Endometrial microvascular endothelial cells (primary cell): ENCODE data around the gene CSHL1. TPM values are rescaled to one million over a fixed set of nuclear protein-coding genes. Genes with fewer than 3 reads are reported as not detected.

Experiments
- in situ Hi-C: cut with HindIII; loops from 2 replicates; pipeline ENCODE4 v1.10.0; 2017; ENCODE audit warnings: low sequenced_read_pairs, low pct_unique_long_range_greater_than_20kb; ENCODE audit errors: inconsistent ontology term
- total RNA-seq: library from RNA; depleted of rRNA; stranded (reverse); fragments of >200 nt; gene quantifications from one replicate; pipeline ENCODE4 v1.2.3, GENCODE V29; 2015; ENCODE audit errors: inconsistent ontology term

CSHL1 gene
- total RNA-seq, 1 donor from 2014 or later = not detected

- in situ Hi-C loops = no loop called here
Observed at GRCh38 chr17:63941751-63942150, 30.7 kb upstream of the CSHL1 start.

DNA sequence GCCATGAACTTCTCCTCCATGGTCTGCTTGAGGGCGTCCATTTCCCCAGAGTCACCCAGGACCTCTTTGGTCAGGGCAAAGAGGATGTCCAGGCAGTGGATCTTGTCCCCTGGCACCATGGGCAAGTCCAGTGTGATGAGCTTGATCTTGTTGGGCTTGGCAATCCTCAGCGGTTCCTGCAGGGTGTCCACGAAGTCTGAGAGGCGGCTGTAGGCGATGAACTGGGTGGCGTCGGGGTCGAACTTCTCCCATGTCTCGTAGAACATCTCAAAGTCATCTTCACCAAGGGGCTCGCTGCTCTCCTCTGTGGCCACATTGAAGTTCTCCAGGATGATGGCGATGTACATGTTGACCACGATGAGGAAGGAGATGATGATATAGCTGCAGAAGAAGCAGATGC is 30.1 kb upstream of the CSHL1 start:
- in situ Hi-C loops = no loop called here

- in situ Hi-C loops = no loop called here
Observed at GRCh38 chr17:63940584-63940983, 29.5 kb upstream of the CSHL1 start.

DNA sequence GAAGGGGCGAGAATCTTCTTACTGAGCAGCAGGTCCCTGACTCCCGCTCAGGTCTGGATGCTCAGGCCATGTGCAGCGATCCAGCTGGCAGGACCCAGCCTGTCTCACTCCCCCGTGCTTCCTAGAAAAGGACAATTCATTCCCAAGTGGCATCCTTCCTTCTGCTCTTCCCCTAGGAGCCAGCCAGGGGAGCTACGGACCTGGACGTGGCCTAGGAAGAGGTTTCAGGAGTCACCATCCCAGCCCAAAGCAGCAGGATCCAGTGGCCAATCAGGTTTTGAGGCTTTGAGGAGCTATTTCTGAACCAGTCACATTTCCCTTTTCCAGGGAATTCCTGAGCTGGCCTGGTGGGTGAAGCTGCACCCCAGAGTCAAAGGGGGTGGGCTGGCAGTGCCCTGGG is 28.8 kb upstream of the CSHL1 start:
- in situ Hi-C loops = no loop called here

GRCh38 chr17:63939401-63939800 is 28.3 kb upstream of the CSHL1 start:
- in situ Hi-C loops = no loop called here

DNA sequence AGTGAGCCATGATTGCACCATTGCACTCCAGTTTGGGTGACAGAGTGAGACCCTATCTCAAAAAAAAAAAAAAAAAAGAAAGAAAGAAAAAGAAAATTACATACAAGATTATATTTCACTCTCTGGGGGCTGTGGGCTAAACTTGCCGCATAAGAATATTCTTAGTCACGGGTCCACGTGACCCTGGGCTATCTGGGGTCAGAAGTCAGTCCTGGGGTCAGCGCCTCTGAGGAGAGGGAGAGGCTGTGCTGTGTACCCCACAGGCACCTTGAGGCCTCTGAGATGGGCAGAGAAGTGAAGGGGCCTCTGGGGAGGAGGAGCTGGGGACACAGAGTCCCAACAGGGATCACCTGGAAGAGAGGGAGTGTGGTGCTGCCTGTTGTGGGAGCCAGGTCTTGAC is 26.9 kb upstream of the CSHL1 start:
- in situ Hi-C loops = no loop called here

DNA sequence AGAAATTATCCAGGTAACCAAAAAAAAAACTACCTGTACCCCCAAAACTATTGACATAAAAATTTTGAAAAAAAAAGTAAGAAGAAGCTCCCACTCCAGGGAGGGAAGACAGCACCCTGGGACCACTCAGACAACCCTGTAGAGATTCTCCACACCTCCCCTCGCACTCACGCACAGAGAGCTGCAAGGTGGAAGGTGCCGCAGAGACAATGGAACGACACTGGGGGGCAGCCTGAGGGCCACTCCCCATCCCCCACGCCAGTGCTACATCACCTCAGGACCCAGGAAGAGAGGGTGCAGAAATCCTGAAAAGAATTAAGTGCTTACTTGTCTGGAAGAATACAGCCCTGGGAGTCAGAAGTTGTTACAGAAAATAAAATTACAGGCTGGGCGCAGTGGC is 26.3 kb upstream of the CSHL1 start:
- in situ Hi-C loops = no loop called here

DNA sequence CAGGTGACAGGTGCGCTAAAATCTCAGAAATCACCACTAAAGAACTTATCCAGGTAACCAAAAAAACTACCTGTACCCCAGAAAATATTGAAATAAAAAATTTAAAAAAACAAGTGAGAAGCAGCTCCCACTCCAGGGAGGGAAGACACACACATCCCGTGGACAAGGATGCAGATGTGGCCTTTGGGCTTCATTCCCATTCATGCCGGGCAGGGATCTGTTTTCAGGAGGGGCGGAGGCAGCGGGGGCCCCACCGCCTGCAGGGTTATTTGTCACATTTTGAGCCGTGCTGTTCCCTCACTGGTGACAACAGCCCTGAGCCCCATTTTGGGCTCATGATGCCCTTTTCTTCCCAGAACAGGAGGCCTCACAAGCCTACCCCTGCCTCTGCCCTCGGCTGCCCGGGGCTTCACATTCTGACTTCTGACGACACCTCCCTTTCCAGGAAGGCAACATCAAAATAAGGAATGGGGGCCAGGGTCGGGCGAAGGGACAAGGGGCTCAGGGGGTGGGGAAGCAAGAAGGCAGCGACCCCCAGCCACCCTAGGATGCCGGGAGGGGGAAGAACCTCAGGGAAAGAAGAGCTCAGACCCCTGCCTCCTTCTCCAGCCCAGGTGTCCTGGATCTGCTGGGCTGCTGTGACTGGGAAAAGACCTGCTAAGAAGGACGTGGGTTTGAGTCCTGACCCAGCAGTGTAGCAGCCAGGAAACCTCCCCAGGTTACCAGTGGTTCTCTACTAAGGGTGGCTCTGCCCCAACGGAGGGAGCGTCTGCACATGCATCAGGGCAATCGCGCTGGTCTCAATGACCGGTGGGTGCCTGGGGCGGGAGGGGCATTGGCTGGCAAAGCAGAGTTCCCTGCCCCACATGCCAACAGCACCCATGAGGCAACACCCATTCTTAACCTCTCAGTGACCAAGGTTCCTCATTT is 23.4 kb upstream of the CSHL1 start:
- in situ Hi-C loops = no loop called here

DNA sequence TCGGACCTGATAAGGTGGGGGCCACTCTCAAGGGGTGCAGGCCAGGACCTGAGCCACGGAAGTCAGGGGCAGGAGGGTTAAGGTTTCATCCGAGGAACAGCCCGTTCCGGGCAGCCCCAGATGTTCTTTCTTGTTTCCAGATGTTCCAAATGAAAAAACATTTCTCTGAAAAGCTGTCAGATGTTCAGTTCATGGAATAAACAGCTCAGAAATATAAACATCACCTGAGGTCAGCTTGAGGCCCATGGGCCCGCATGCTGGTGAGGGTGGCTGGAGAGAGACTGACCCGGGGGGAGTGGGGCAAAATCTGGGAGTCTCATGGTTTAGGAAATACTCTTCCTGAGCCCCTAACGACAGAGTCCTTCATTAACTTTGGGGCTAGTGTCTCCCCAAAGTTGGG is 22.5 kb upstream of the CSHL1 start:
- in situ Hi-C loops = no loop called here

DNA sequence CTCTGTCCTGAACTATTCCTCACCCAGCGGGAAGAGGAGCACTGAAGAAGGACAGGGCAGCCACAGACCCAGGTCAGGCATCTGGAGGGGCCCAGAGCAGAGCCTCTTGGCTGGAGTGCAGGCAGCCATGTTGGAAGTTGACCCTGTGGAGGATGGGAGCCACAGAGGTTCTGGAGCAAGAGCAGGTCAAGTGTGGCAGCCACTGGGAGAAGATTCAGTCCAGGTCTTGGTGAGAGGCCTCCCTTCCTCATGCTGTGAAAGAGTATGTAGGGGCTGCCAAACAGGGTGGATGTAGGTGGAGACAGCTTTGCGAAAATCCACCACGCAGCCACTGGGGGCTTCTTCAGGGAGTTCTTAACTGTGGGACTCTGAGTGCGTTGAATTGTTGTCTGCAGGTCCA is 21.7 kb upstream of the CSHL1 start:
- in situ Hi-C loops = no loop called here

- in situ Hi-C loops = no loop called here
Observed at GRCh38 chr17:63931981-63932561, 21.0 kb upstream of the CSHL1 start, which contains the start of gene CD79B. CD79B (minus strand) TSS chr17:63932331; CDS start chr17:63932261, 70 bp downstream.

GRCh38 chr17:63930951-63931575 is 20.0 kb upstream of the CSHL1 start:
- in situ Hi-C loops = no loop called here

DNA sequence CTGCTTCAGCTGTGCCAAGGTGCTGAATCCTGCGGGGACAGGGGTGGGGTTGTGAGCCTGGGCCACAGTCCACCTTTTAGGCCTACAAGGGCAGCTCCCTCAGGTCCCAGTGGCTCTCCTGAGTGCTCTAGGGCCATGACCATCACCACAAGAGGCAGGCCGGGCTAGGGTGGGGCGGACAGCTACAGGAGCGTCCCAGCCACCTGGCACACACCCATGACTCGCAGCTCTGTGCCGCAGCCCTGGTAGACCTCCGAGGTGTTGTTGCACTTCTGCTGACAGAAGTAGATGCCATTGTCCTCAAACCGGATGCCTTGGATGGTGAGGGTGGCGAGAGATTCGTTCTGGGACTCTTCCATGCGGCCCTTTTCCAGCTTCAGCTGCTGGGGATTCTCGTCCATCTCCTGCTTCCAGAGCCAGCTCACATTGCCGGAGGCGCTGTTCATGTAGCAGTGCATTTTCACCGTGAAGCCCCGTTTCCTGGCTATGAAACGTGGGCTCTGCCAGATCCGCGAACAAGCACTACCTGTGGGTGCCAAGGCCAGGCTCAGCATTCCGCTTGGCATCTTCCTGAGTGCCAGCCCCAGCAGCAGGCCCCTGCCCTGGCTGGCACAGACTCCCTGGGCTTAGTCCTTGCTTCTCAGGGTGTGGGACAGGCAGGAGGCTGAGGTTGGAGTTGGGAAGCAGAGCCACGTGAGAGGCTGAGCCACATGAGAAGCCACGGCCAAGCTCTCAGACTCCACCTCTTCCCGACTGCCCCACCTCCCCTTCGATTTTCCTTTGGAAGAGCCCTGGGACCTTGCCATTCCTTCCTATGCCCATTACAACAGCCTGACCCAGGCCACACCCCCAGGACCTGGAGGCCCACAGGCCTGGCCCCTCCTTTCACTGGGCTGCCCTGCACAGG is 19.1 kb upstream of the CSHL1 start:
- in situ Hi-C loops = no loop called here

- in situ Hi-C loops = no loop called here
Observed at GRCh38 chr17:63928966-63929695, 18.1 kb upstream of the CSHL1 start.

DNA sequence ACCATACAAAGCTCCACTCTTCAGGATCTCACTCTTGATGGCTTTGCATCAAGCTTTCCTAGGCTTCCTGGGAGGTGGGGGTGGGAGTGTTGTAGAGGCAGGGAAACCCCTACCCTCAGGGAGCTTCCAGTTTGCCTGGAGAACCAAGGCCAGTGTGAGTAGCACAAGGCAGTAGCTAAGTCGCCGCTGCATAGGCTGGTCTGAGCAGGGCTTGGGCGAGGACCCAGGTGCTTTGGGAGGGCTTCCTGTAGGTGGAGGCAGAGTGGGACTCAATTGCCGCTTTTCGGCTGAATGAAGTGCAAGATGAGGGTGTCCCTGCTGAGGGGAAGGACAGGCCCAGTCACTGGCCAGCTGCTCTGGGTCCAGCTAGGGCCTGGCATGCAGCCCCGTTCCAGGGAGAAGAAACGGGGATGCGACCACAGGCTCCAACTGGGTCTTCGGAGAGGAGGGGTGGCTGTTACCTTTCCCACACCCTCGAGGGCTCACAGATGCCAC is 17.2 kb upstream of the CSHL1 start:
- in situ Hi-C loops = no loop called here

GRCh38 chr17:63927464-63928171 is 16.6 kb upstream of the CSHL1 start:
- in situ Hi-C loops = no loop called here

GRCh38 chr17:63926164-63926563 is 15.1 kb upstream of the CSHL1 start:
- in situ Hi-C loops = no loop called here

DNA sequence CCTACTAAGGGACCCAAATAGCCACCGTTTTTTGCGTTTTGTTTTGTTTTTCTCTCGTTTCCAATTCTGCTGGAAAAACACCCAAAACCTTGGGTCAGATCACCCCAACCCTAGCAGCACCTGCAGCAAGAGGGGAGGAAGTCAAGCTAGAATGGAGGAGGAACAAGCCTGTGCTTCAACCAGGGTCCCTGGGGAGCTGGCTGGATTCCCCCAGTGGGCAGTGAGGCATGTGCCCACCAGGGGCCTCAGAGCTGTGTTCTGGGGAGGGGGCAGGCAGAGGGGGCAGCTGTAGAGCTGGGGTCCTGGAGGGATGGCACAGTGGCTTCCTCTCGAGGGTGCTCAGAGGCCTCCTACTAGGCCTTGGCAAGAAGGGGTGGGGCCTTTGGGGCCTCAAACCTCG is 14.6 kb upstream of the CSHL1 start:
- in situ Hi-C loops = no loop called here
